ENCODE results near the gene C2CD2. TPM values are rescaled to one million over a fixed set of nuclear protein-coding genes. Genes with fewer than 3 reads are reported as not detected.
"Not testable (repeated sequence)": the region's sequence is repeated elsewhere in the genome, so short reads cannot be mapped to it uniquely, and the experiment has no call there.

Gene C2CD2
- total RNA-seq, result 26.6 and 31.7 TPM in 2 replicates

DNA sequence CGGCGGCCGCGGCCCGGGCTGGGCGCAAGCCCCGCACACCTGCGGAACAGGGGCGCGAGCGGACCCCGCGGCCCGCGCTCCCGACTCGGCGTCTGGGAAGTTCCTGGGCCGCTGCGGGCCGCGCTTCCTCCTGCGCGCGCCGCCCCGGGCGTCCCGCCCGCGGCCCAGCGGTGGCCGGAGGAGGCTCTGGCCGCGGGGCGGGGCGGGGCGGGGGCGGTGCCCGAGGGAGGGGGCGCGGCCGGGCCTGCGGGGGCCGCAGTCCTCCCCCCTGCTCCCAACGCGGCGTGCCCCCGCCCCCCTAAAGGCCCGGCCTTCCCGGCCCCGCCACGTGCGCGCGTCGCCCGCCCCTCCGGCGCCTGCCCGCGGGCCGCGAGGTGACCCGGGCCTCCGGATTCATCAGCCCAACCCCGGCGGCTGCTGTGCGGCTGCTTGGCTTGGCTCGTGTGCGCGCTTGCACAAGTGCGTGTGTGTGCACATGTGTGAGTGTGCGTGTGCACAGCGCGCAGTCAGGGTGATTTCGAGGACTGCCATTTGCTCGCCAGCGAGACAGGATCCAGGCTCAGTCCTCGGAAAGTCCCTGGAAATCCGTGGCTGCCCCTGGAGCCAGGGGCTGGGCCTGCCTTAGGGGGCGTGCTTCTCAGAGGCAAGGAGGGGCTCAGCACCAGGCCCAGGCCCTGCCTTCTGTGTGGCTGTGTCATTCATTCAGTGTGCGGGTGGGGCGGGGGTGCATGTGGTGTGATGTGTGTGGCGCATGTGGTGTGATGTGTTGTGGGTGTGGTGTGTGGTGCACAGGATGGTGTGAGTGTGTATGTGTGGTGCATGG lies at the start of gene C2CD2:
C2CD2 (minus strand) TSS at position 188 of the 823 bp plus-strand sequence. CDS start 370 bp downstream, outside the sequence.
- no peak for DNase-seq (ENCODE audit: extremely low read depth, low read depth, low spot score)

DNA sequence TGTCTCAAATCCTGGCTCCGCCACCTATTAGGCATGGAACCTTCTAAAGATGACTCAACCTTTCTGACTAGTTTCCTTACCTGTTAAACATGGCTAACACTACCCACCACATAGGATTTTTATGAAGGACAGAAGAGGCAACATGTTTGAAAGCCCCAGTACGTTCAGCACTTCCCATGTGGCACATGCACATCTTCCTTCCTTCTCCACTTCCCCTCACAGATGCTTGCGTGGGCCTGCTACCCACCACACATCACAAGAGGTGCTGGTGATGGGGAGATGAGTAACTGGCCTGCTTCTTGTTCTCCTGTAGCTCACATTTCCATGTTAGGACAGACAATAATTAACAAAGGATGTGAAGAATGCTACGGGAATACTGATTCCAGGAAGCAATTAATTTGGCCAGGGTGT lies 49.2 kb upstream of the C2CD2 start:
- DNase-seq (ENCODE audit: extremely low read depth, low read depth, low spot score), result no peak

DNA sequence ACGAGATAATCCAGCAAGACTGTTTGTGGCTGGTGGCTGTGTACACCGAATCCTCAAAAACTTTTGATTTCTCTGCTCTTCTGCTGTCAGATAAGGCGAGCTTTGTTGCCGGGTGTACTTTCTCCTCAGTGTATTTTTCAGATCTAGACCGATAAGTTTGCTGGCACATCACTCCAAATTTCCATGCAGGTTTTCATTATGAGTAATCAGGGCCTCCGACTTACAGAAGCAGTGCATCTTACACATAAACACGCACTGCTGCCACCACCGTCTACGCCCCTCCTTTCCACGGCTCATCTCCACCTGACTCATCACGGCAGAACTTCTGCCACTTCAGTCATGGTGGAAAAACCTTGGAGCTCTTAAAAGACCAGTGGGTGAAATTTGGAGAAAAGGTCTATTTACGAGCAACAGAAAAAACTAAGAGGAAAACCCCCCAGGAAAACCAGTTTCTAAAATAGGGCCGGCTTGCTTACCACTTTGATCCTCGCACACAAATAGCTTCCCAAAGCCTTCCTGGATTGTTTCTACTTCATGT lies 48.7 kb upstream of the C2CD2 start:
- DNase-seq (ENCODE audit: extremely low read depth, low read depth, low spot score), result no peak

DNA sequence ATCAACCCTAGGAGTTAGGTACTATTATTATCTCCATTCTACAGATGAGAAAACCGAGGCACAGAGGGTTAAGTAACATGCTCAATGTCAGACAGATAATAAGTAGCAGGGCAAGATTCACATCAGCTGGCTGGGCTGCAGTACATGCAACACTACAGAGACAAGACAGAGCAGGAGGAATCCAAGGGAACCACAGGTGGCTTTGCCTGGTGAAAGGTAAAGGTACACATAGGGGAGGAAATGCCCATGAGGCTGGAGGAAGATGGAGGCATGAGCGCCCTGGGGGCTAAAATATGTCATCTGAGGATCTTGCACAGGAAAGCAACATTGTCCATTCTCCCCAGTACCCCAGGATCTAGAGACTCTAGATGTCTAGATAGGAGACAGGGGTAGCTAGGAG lies 48.0 kb upstream of the C2CD2 start:
- no peak for DNase-seq (ENCODE audit: extremely low read depth, low read depth, low spot score)

DNA sequence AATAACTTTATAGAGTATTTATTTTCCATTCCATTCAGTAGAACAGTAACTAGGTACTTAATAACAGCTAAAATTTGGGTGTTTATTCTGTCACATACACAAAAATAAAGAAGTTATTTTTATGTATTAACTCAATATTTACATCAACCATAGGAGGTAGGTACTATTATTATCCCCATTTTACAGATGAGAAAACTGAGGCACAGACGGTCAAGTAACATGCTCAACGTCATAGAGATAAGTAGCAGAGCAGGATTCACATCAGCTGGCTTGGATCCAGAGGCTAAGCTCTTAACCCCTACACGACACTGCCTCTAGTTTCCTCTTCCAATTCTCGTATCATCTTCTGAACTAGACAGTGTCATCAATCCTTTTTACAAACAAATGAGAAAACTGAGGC lies 47.1 kb upstream of the C2CD2 start:
- no peak for DNase-seq (ENCODE audit: extremely low read depth, low read depth, low spot score)

DNA sequence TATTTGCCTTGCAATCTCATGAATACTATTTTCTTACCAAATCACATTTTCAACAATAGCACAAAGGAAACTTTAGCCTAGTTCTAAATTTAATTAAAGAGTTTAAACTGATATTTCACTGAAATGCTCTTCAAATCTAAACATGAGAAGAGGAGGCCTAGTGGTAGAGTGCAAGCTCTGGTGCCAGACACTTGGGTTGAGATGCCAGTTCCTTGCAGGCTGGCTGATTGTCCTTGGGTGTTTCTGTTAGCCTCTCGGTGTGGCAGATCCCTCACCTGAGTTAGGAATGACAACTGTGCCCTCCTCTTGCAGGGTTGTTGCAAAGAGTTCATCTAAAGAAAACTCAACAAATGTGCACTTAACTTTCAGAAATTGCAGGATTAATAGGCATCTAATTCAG lies 43.8 kb upstream of the C2CD2 start:
- DNase-seq (ENCODE audit: extremely low read depth, low read depth, low spot score), result no peak

DNA sequence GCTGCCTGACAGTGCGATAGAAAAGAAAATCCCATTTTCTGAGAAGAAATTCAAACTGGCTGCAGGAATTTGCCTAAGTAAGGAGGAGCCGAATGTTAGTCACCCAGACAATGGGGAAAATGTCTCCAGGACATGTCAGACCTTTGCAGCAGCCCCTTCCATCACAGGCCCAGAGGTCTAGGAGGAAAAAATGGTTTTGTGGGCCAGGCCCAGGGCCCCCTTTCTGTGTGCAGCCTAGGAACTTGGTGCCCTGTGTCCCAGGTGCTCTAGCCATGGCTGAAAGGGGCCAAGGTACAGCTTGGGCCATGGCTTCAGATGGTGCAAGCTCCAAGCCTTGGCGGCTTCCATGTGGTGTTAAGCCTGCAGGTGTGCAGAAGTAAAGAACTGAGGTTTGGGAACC lies 41.8 kb upstream of the C2CD2 start:
- DNase-seq (ENCODE audit: extremely low read depth, low read depth, low spot score), result no peak

DNA sequence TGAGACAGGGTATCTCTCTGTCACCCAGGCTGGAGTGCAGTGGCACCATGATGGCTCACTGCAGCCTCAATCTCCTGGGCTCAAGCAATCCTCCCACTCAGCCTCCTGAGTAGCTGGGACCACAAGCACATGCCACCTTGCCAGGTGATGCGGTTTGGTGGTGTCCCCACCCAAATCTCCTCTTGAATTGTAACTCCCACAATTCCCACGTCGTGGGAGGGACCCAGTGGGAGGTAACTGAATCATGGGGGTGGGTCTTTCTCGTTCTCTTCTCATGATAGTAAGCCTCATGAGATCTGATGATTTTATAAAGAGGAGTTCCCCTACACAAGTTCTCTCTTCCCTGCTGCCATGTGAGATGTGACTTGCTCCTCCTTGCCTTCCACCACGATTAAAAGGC lies 40.8 kb upstream of the C2CD2 start:
- DNase-seq (ENCODE audit: extremely low read depth, low read depth, low spot score), result not testable (repeated sequence)

DNA sequence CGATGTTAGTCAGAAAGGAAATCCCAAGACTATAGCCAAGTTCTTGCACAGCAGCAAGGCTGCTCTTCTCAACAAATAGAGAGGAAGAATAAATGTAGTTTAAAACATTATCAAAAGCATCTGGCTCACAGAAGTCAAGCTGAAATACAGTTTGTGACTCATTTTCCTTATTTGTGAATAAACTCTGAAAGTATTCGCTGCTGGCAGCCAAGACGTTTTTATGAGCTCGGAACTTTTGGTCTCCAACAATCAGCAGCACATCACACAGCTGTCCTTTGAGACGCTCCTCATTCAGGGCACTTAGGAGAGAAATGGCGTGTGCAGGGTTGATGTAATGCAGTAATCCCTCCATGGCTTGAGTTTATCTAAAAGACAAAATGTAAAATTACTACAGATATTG lies 39.9 kb upstream of the C2CD2 start:
- no peak for DNase-seq (ENCODE audit: extremely low read depth, low read depth, low spot score)

DNA sequence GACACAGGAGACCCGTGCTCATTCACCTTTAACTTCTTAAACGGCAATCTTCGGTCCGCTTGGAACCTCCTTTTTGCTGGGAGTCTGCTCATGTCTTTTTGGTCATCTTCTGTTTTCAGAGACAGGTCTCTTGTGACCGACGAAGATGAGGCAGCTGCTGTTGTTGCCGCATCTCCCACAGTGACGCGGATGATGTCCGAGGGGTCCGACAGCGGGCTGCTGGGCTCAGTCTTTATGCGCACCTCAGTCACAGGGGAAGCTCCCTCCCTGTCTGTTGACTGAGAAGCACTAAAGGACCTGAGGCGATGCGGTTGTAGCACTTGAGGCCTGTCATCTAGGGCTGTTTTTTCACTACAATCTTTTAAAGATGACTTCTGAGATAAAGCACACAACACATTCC lies 38.8 kb upstream of the C2CD2 start:
- no peak for DNase-seq (ENCODE audit: extremely low read depth, low read depth, low spot score)

DNA sequence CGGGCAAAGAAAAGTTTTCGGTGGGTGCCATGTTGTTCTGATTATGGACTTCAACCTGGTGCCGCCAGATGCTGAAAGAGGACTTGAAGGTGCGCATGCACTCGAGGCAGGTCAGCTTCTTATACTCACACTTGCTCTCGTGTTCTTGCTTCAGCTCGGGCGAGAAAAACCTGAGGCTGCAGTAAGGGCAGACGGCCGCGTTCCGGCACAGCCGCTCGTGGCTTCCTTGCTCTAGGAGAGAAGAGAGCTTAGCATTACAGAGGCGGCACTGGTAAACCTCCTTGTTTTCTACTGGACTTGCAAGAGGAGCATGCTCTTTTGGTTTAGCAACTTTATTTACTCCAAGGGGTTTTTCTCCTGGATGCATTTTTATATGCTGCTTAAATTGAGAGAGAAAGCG lies 37.8 kb upstream of the C2CD2 start:
- no peak for DNase-seq (ENCODE audit: extremely low read depth, low read depth, low spot score)

DNA sequence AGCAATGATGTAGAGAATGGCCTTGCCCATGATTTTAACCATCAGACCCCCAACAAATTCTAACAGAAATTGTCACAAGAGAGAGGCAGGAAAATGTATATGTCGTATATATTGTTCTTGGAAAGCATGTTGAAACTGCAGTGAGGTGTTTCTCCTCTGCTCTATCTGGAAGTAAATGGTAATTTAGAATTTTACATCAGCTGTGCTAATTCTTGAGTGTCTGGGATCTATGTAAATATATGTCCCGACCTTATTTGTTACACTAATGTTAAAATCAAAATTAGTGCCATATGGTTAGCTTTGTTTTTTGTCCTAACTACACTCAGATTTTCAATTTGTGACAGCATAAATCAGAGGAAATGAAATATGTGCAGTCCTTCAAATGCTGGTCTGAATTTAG lies 35.9 kb upstream of the C2CD2 start:
- no peak for DNase-seq (ENCODE audit: extremely low read depth, low read depth, low spot score)

DNA sequence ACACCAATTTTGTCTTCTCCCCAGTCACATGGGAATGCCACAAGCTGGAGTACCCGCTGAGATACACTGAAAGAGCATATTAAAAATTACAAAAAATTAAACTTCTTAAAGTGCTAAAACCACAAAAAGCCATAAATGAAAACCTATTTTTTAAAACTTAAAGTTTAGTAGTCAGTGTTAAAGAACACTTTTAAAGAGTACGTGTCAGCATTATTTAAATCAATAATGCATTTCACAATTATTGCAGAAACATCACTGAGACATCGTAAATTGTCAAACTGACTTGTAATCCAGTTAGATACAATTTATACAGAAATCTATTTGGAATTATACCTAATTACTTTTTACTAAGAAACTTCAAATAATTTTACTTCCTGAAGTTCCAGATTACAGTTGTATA lies 33.5 kb upstream of the C2CD2 start:
- DNase-seq (ENCODE audit: extremely low read depth, low read depth, low spot score), result no peak

DNA sequence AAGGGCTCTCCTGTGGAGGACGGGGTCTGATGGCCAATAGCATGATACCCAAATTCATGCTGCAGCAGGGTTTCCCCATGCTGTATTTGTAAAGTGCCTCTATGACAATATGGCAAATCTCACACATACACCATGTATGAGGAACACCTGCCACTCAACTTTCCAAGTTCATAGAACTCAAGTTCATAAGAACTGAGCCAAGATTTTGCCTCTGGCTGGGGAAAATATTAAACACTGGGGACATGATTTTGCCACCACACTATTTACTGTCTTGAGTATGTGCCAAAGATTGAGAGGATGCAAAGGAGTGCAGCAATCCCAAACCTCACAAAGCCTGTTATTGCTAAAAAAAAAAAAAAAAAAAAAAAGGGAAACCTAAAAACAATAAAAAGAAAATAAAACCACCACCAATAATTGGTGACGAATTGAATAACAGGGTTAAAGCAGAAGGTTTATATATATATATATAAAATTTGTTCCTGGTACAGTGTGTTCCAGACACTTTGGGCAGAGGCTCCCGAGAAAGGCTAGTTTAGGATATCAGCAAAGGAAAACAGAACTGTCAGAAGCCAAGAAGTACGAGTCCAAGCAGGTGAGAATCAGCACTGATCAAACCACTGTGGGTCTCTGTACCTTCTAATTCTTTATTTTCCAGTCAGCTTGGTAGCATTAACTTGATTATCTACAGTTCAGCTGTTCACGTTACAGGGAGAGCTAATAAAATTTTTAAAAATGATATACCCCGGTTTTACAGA lies 32.0 kb upstream of the C2CD2 start:
- no peak for DNase-seq (ENCODE audit: extremely low read depth, low read depth, low spot score)

DNA sequence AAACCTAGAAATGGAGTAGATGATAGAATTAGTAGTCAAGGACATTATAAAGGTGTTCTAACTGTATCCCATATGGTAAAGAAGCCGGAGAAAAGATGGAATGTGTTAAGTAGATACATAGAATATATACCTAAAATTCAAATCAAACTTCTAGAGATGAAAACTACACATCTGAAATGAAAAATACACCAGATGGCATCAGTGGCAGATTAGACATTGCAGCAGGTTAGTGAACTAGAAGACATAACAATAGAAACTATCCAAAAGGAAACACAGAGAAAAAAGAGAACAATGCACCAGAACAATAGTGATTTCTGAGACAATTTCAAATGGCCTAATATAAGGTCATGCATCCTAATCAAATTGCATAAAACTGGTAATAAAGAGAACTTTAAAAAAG lies 29.4 kb upstream of the C2CD2 start:
- no peak for DNase-seq (ENCODE audit: extremely low read depth, low read depth, low spot score)

DNA sequence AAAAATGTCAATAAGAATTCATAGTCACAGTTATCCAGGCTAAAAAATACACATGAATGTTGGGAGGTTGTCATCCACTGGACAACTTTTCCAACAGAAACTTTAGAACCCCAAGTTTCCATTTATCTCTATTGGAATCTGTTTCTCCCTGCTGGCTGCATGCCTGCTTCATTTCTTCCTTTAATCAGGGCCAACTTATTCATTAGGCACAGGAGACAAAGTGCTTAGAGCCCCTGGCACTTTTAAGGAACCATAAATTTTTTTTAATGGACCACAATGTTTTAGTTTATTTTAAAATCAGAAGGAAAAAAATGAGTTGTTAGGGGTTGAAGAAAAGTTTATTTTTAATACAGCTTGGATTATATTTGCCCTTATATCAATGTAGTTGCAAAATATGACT lies 26.7 kb upstream of the C2CD2 start:
- no peak for DNase-seq (ENCODE audit: extremely low read depth, low read depth, low spot score)

DNA sequence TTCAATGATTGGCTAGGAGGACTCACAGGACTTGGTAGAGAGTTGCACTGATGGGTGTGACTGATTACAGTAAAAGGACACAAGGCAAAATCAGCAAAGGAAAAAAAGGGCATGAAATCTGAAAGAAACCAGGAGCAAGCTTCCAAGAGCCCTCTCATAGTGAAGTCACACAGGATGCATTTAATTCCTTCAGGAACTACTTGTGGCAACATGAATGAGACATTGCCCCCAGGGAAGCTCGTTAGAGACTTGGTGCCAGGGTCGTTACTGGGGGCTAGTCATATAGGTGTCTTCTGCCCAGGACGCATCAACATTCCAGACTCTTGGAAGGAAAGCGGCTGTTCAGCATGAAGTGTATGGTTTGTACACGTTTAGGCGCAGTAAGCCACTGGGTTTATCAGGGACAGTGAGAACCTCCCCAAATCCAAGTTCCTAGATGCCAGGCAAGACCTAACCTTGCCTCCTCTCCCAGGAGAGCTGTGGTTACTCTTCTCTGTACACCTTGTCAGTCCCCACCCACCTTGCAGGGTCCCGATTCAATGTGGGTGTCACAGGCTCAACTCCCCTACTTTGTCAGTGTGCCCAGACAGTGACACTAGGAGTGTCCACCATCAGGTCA lies 26.0 kb upstream of the C2CD2 start:
- DNase-seq (ENCODE audit: extremely low read depth, low read depth, low spot score), result no peak

DNA sequence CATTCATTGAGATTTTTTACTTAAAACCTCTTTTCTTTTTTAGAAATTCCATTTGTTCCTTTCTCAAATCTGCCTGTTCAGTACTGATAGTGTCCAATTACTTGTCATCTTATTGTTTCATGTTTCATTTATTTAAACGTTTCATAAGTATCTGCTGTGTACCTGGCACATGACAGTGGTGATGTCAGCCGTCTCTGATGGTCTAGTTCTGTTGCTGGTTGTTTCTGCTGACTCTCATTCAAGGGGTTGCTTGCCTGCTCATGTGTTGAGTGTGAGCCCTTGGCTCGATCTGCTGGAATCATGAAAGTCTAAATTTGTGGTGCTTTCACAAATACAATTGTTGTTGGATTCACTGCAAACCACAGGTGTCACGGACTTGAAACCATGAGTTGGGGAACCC lies 25.5 kb upstream of the C2CD2 start:
- no peak for DNase-seq (ENCODE audit: extremely low read depth, low read depth, low spot score)

DNA sequence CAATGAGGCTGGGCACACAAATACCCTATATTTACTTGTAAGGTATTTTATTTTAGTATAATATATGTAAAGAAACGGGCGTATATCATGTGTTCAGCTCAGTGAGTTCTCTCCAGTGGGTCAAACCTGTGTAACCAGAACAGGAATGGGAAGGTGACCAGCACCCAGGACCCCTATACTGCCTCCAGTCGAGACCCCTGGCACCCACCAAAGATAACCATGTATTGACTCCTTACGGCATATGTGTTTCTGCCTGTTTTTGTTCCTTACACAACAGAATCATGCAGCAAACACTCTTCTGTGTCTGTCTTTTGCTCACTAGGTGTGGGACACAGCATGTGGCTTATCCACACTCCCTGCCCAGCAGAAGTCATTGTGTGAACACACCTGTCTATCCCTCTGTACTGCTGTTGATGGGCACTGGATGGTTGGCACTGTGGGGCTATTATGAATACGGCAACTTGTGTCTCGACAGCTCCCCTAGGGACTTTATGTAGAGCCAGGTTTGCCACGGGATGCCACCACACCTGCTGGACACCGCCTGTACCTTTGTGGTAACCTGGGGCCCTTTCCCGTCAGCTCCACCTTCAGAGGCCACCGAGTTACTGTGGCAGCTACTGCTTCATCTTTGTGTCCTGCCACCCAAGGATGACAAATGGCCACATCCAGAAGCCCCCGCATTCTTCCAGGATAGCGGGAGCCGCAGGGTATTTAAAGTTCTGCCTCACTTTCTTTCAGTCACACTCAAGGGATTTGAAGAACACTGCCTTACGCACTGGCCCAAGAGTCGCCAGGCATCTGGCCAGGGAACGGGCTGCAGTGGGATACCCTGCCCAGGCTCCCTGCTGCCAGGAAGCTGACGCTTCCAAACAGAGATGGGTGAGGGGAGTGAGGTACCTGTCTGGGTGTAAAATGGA lies 23.5 kb upstream of the C2CD2 start:
- no peak for DNase-seq (ENCODE audit: extremely low read depth, low read depth, low spot score)

DNA sequence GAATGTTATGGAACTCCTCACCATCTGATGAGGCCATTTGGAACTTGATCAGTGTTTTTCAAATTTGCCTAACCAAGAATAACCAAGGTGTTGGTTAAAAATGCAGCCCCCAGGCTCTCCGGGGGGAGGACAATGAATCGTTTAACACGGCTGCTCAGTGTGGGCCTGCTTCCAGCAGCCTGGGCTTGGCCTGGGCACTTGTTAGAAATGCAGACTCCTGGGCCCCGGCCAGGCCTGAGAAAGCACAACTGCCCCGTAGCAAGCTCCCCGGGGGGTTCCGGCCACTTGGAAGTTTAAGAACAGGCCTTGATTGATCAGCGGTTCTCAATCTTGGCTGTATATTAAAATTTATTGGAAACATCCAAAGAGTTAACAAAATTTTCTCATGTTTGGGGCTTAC lies 22.8 kb upstream of the C2CD2 start:
- no peak for DNase-seq (ENCODE audit: extremely low read depth, low read depth, low spot score)

Measured in glomerular endothelial cell (primary cell).